Skin of body (tissue), 2 donors: ENCODE data around the gene BPHL. TPM values are rescaled to one million over a fixed set of nuclear protein-coding genes. Genes with fewer than 3 reads are reported as not detected.
A peak's percentile ranks its signal among the peaks of the same experiment; 100 is the strongest.
"Not testable (repeated sequence)": the region's sequence is repeated elsewhere in the genome, so short reads cannot be mapped to it uniquely, and the experiment has no call there.

Experiments used
- DNase-seq: peaks from one replicate; lab custom pipeline; 2025; lab: John Stamatoyannopoulos, UW
- total RNA-seq: library from RNA; depleted of rRNA; stranded (reverse); fragments of >200 nt; gene quantifications from one replicate; pipeline ENCODE4 v1.2.3, GENCODE V29; 2014

The BPHL gene
- total RNA-seq, 1 donor from 2014 or later, result 13.7 TPM

DNA sequence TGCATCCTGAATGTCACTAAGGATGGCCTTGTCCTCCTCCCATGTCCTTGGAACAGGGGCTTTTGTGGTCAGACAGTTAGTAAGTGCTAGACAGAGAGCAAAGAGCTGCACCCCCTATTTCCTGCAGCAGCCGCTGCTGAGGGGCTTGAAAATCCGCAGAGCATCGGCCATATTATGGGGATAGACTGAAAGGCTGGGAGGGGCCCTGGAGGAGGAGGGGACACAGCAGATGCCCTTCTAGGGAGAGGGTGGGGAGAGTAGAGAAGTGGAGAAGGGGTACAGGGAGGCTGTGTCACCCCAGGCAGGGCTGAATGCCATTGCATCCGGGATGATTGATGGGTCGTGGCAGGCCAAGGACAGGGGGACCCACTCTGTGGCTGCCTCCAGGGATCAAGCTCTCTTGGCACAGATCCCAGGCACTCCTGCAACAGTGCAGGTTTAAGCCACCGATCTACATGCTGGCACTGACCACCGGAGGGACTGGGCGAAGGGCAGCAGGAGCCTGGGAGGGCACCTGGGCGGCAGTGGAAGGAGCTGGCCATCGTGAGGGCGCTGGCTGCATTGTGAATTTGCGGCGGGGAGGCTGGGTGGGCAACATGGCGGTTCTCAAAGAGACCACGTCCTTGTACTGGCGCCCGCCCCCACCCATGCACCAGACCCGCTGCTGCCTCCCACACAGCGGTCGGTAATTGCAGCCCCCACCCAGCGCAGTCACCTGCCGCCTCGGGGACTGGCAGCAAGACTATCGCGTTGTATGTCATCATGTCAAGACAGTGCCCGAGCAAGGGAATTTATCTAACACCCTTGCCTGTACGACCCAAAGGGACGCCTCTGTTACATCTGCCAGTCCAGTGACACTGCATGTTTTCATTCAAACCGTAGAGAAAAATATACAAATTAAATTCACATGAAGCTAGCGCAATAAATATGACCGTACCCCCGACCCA, 37.9 kb downstream of the BPHL start:
- peak; percentile 21 for DNase-seq

DNA sequence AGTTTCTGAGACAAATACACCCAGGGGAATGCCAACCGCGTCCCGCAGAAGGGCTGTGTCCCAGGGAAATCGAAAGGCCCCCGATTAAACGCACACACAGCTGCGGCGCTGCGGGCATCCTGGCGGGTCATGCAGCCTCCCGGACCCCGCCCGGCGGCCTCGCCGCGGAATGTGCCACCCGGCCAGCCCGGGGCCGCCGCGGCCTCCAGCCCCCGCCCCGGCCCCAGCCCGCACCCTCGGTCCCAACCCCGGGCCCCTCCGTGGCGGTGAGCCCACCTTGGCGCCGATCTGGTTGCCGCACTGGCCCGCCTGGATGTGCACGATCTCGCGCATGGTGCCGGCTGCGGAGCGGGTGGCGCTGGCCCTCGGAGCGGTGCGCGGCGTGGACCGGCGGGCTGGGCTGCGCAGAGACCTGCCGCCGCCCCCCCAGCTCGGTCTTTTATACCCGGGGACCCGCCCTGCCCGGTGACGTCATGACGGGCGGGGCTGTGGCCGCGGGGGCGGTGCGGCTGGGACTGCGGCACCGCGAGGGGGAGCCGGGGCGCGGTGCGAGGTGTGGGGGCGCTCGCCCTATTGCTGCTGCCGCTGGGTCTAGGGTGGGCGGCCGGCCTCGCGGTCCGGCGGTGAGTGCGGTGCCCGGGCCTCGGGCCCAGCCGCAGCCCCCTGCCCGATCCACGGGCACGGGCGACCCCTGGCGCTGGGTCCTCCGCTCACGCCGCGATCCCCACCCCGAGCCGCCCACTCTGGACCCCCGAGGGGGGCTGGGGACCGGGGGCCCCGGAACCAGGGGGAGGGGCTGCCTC, 38.8 kb downstream of the BPHL start, which contains the start of gene TUBB2A:
Gene TUBB2A (minus strand): TSS at position 414 of the 803 bp plus-strand sequence. CDS start 81 bp downstream, at position 333.
- peak; percentile 77 for DNase-seq

DNA sequence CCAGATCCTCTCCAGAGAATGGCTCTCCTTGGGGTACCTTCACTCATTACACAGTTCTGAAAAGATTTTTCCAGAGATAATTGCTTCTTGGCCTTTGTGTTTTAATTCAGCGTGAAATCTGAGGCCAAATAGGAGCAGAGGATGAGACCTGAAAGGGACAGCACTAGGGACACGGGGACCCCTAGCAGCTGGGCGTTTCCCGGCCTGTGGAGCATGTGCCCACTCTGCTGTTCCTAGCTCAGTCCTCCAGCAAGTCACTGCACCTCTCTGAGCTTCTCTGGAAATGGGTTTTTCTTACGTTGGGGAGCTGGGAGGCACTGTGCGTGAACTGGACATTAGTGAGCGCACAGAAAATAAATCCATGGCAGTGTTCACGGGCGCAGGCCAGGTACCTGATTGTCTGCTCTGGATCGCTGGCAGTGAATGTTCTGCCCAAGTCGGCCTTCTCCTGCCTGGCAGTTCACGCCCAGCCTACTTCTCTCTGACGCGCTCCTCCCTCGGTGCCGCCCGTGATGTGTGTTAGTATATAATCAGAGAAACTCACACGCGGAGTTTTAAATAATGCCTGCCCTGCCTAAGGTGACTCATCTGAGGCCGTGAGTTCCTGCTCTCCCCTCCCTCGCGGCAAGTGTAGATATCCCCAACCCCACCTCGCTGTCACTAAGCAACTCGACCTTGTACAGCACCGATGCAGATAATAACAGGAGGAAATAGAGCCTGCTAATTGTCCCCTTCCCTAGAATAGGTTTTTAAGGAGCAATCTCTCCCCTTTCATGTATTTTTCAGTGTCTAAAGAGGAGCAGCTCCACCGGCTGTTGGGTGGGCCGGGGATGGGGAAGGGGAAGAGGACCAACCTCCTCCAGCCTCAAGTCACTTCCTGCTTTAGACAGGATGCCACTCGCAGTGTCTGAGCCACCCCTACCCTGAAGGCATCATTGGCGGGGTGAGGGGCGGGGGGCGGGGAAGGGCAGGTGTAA, 41.6 kb downstream of the BPHL start:
- no peak for DNase-seq

DNA sequence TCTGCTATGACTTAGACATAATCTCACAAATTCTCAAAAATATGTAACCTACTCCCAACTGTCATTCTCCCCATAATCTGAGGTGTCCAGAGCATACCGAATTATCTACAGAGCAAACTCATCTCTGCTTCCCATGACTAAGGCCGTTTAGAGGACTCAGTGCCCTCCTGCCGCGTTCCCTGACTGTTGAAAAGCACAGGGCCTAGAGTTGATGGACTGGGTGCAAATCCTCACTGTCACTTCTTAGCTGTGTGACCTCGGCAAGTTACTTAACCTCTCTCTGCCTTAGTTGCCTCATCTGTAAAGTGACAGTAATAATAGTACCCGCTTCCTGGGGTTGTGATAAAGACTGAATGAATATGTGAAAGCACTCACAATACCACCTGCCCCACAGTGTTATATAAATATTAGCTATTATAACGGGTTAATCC, 43.6 kb downstream of the BPHL start:
- DNase-seq, result peak; percentile 33

DNA sequence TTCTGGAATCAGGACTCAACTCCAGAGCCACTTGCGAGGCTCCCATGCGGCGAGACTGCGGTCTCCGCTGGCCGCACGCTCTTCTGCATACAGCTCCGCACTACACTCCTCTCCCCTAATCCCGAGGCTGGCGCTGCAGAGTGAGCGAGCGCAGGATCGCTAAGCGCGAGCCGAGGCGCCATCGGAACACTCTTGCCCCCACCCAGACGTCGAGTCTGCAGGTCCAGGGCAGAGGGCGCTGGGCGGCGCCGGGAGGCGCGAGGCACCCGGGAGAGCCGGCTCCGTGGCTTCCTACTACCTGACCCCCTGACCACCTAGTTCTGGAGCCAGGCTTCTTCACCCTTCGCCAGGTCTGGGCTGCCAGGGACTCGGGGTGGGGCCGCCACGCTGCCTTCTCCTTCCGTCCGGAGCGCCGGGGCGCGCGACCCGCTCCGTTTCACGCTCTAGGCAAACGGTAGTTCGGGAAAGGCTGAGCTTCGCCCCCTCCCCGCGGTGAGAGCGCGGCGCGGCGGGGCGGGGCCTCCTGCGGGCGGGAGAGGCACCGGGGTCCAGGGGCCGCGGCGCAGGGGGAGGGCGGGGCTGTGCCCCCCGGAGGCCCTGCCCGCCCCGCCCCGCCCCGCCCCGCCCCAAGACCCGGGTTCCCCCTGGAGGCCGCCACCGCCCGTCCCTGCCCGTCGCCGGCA, 44.2 kb downstream of the BPHL start:
- DNase-seq, result peak; percentile 63

DNA sequence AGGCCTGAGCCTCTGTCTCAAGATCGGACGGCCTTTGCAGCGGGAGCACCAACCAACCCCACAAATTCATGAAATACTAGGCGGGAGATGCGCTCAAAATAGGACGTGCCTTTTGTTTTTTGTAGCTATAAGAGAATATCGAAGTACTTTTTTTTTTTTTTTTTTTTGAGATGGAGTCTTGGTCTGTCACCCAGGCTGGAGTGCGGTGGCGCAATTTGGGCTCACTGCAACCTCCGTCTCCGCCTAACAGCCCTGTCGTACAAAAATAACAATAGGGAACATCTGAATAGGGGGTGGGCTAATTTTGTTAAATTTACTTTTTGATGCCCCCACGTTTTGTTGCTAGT, 44.7 kb downstream of the BPHL start:
- DNase-seq, result peak; percentile 54

DNA sequence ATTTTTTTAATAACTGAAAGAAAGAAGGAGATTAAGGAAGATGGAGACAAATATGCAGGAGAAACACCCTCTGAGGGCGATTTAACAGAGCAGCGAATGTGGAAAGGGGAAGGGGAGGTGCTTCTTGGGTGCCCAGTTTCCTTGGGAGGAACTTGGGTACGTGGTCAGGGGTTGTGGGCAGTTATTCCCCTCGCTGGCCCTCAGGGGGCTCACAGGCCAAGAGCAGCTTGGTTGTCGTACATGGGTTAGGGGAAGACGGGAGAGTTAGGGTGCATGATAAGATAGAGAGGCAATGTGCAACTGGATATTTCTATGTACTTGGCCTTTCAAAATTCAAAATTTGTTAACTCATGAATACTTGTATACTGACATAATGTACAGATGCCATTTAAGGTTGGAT, 45.9 kb downstream of the BPHL start:
- no peak for DNase-seq

DNA sequence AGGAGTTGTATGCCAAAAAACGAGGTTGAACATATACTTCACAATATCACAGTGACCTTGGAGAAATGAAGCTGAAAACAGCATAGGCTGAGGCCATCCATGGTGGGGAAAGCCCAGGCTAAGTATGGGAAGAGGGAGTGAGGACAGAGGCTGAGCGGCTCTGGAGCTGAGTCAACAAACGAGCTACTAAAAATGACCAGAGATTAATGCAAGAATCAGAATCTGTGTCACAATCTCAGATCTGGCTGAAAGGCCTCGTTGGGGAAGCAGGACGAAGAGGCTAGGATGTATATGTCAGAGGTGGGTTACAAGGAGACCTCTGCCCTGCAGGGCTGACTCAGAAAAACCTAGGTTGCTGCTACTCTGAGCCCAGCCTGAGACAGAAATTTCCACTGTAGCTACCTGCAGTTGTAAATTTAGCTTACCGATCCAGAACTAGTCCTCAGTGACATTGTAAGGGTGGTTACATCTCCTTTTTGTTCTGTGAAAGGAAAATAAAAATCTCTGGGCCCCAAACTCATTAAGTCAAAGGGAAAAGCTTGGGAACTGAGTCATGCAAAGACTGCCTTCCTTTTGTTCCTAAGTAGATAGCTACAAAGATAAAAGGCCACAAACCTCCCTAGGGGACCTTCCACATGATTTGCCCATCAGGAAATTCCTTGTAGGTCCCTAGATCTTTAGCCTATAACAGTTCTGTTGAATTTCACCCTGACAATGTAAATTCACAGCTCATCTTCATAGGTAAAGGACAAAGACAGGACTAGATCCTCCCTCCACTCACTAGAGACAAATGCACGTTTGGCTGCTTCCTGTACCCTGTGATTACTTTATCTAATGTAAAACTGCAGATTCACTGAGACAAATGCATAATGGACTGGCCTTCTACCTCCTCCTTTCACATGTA, 47.4 kb downstream of the BPHL start:
- no peak for DNase-seq

DNA sequence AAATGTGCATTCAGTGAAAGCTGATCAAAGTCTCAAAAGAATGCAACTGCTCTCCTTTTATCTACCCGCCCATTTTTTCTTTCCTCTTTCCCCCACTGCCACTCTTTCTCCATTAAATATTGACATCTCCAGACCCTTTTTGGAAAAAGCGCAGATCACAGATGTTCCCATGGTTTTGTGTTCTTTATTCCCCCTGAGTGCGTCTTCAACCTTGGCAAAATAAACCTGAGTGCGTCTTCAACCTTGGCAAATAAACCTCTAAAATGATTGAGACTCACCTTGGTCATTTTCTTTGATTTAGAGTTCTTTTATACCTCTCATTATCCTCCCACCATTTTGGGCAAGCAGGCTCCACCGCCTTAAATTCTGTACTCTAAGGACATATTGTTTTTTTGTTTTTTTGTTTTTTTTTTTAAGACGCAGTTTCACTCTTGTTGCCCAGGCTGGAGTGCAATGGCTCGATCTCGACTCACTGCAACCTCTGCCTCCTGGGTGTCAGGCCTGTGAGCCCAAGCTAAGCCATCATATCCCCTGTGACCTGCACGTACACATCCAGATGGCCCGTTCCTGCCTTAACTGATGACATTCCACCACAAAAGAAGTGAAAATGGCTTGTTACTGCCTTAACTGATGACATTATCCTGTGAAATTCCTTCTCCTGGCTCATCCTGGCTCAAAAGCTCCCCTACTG, 48.2 kb downstream of the BPHL start:
- DNase-seq, result not testable (repeated sequence)

DNA sequence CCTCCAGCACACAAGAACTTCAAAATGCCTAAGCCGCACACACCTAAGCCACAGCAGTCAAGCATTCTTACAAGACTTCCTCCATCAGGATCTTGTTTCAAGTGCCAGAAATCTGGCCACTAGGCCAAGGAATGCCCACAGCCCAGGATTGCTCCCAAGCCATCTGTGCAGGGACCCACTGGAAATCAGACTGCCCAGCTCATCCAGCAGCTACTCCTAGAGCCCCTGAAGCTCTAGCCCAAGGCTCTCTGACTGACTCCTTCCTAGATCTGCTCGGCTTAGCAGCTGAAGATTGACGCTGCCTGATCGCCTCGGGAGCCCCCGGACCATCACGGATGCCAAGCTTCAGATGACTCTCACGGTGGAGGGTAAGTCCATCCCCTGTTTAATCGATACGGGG, 49.5 kb downstream of the BPHL start:
- not testable (repeated sequence) for DNase-seq

DNA sequence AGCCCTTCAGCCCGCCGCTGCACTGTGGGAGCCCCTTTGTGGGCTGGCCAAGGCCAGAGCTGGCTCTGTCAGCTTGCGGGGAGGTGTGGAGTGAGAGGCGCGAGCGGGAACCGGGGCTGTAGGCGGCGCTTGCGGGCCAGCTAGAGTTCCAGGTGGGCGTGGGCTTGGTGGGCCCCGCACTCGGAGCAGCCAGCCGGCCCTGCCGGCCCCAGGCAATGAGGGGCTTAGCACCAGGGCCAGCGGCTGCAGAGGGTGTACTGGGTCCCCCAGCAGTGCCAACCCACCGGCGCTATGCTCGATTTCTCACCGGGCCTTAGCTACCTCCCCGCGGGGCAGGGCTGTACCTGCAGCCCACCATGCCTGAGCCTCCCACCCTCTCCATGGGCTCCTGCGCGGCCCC, 52.2 kb downstream of the BPHL start:
- not testable (repeated sequence) for DNase-seq

DNA sequence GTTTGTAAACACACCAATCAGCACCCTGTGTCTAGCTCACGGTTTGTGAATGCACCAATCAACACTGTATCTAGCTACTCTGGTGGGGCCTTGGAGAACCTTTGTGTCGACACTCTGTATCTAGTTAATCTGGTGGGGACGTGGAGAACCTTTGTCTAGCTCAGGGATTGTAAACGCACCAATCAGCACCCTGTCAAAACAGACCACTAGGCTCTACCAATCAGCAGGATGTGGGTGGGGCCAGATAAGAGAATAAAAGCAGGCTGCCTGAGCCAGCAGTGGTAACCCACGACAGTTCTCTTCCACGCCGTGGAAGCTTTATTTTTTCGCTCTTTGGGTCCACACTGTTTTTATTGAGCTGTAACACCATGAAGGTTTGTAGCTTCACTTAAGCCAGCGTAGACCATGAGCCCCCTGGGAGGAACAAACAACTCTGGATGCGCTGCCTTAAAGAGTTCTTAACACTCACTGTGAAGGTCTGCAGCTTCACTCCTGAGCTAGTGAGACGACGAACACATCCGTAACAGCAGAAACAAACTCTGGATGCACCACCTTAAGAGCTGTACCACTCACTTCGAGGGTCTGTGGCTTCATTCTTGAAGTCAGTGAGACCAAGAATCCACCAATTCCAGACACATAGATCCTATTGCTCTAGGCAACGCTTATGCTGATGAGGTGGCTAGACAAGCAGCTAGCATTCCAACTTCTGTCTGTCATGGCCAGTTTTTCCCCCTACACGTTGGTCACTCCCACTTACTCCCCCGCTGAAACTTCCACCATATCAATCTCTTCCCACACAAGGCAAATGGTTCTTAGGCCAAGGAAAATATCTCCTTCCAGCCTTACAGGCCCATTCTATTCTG, 53.0 kb downstream of the BPHL start:
- not testable (repeated sequence) for DNase-seq

DNA sequence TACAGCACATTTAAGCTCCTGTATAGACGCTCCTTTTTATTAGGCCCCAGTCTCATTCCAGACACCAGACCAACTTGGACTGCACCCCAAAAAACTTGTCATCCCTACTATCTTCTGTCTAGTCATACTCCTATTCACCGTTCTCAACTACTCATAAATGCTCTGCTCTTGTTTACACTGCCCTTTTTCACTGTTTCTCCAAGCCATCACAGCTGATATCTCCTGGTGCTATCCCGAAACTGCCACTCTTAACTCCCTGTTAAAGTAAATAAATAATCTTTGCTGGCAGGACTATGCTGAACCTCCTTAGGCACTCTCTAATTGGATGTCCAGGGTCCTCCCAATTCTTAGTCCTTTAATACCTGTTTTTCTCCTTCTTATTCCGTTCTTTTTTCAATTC, 54.3 kb downstream of the BPHL start:
- DNase-seq, result not testable (repeated sequence)

DNA sequence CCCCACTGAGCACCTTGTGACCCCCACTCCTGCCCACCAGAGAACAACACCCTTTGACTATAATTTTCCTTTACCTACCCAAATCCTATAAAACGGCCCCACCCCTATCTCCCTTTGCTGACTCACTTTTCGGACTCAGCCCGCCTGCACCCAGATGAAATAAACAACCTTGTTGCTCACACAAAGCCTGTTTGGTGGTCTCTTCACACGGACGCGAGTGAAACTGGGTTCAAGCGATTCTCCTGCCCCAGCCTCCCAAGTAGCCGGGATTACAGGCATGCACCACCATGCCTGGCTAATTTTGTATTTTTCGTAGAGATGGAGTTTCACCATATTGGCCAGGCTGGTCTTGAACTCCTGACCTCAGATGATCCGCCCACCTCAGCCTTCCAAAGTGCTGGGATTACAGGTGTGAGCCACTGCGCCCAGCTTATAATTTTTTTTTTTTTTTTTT, 55.2 kb downstream of the BPHL start:
- not testable (repeated sequence) for DNase-seq

DNA sequence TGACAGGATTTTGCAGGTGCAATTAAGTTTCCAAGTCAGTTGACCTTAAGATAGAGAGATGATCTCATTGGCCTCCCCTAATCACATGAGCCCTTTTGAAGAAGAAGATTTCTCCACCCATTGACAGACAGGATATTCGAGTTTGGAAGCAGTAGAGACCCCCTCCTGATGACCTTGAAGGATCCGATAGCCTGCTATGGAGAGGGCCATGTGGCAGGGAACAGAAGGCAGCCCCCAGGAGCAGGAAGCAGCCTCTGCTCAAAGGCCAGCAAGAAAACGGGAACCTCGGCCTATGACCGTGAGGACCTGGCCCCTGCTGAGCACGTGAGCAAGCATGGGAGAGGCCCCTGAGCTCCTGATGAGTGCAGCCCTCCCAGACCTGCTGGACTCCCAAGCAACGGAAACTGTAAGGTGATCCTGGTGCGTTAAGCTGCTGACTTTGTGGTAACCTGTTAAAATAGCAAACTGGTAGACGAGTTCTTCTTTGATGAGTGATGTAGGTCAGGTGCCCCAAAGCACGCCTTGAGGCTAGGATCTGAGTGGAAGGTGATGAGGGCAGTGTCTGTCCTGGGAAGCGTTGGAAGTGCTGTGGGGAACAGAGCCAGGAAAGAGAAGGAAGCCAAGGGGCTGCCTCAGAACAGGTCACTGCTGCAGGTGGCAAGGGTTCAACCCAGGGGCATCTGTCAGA, 57.3 kb downstream of the BPHL start:
- no peak for DNase-seq

DNA sequence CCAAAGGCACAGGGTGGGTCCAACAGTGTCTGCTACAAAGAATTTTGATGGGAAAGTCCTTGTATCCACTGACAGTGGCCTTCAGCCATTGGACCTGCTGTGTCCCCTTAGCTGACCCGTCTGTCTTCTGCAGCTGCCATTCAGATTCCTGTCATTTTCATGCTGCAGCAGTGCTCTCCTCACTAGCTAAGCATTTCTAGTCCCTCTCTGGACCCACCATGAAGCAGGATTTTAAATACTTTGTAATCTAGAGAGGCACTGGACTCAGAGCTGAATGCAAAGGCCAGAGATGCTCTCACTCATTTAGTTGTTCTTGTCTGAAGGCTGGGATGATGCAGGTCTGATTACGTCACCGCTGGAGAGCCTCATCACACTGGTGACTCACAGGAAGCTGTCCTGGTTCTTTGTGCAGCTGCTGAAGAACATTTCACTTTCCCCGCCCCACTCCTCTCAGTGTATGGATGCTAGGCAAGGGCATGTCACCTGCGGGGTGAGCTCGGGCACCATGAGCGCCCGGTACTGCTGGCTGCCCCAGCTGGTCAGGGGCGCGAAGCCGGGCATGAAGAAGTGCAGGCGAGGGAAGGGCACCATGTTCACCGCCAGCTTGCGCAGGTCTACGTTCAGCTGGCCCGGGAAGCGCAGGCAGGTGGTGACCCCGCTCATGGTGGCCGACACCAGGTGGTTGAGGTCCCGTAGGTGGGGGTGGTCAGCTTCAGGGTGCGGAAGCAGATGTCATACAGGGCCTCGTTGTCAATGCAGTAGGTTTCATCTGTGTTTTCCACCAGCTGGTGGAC, 58.2 kb downstream of the BPHL start:
- peak; percentile 9 for DNase-seq
